ENCODE data around the gene TTLL9.
A peak's percentile ranks its signal among the peaks of the same experiment; 100 is the strongest.

The TTLL9 gene

GRCh38 chr20:31857861-31858759 is 12.3 kb upstream of the TTLL9 start:
- DNase-seq (ENCODE audit: low read depth in 2 of 2, low spot score in 1 of 2), result no peak

DNA sequence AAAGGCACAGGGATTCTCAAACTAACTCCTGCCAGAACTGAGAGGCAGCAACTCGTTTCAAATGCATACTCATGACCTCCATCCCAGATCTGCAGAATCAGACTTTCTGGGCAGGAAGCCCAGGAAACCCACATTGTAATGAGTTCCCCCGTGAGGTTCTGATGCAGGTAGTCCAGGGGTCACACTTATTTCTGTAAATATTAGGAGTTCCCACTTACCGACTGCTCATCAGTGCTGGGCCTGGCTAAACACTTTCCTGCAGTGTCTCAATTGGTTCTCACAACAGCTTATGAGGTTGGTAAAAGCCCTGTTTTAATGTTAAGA is 11.7 kb upstream of the TTLL9 start:
- no peak for DNase-seq (ENCODE audit: low read depth in 2 of 2, low spot score in 1 of 2)

- no peak for DNase-seq (ENCODE audit: low read depth in 2 of 2, low spot score in 1 of 2)
These were observed 11.0 kb upstream of the TTLL9 start for GRCh38 chr20:31859266-31859997.

DNA sequence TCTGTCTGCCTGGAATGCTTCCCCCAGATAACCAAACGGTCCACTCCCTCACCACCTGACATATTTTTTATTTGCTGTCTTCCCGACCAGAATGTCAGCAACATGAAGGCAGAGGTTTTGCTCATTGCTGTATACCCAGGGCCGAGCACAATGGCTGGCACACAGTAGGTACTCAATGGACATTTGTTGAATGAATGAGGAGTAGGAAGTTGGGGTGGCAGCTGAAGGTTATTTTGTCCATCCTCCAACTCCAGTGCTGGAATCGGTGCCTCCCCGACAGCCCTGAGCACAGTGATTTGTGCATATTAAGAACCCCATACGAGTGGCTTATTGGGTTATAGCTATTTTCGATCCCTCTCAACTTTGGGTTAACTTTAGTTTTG is 10.4 kb upstream of the TTLL9 start:
- no peak for DNase-seq (ENCODE audit: low read depth in 2 of 2, low spot score in 1 of 2)

GRCh38 chr20:31860390-31861134 is 9.9 kb upstream of the TTLL9 start:
- no peak for DNase-seq (ENCODE audit: low read depth in 2 of 2, low spot score in 1 of 2)

GRCh38 chr20:31861135-31861384 is 9.4 kb upstream of the TTLL9 start:
- DNase-seq (ENCODE audit: low read depth in 2 of 2, low spot score in 1 of 2), result no peak

GRCh38 chr20:31861385-31862156 is 8.9 kb upstream of the TTLL9 start:
- DNase-seq (ENCODE audit: low read depth in 2 of 2, low spot score in 1 of 2), result peak; percentile 24 to 37

DNA sequence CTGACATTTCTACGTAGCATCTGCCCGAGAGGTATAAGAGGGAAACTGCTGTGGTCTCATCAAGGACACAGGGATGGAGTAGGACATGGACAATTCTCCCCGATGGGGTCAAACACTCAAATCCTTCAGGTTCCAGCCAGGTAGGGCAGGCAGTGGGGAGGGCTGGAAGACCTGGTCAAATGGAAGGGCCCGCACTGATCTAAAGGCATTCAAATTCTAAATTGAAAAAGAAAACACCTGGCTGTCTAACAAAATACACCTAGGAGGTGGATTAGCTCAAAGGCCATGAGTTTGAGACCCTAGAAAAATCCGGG is 8.3 kb upstream of the TTLL9 start:
- DNase-seq (ENCODE audit: low read depth in 2 of 2, low spot score in 1 of 2), result no peak

DNA sequence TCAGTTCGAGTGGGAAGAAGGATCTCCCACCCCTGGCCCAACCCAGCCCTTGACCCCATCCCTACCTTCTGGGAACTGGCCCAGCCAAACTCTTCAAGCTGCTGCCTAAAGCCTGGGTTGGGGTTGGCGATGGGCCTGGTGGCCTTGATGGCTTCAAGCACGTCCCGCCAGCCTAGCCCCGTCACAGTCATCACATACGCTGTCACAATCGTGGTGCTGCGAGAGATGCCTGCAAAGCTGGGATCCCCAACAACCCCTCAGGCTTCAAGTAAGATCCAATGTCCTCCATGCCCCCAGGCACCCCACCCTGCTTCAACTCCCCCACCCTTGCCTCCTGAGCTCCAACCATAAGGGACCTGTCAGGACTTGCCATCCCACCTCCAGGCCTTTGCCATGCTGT is 7.9 kb upstream of the TTLL9 start:
- no peak for DNase-seq (ENCODE audit: low read depth in 2 of 2, low spot score in 1 of 2)

GRCh38 chr20:31863296-31864085 is 6.9 kb upstream of the TTLL9 start:
- no peak for DNase-seq (ENCODE audit: low read depth in 2 of 2, low spot score in 1 of 2)

GRCh38 chr20:31864521-31865400 is 5.7 kb upstream of the TTLL9 start:
- DNase-seq (ENCODE audit: low read depth in 2 of 2, low spot score in 1 of 2), result no peak

- DNase-seq (ENCODE audit: low read depth in 2 of 2, low spot score in 1 of 2), result no peak
These were observed 4.2 kb upstream of the TTLL9 start for GRCh38 chr20:31866221-31866620.

- no peak for DNase-seq (ENCODE audit: low read depth in 2 of 2, low spot score in 1 of 2)
These were observed 1.4 kb upstream of the TTLL9 start for GRCh38 chr20:31868853-31869672.

DNA sequence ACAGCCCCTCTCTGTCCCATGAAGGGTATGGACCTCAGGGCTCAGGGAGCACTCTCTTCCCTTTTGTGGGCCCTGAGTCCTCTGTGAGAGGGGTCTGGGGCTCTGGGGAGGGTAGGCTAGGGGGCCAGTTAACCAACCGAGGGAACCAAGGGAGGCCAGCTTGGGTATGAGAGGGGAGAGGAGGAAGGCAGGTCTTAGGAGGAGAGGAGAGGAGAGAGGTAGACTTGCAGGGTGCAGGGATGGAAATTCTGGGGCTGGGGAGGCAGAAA is 827 bp upstream of the TTLL9 start:
- DNase-seq (ENCODE audit: low read depth in 2 of 2, low spot score in 1 of 2), result no peak

DNA sequence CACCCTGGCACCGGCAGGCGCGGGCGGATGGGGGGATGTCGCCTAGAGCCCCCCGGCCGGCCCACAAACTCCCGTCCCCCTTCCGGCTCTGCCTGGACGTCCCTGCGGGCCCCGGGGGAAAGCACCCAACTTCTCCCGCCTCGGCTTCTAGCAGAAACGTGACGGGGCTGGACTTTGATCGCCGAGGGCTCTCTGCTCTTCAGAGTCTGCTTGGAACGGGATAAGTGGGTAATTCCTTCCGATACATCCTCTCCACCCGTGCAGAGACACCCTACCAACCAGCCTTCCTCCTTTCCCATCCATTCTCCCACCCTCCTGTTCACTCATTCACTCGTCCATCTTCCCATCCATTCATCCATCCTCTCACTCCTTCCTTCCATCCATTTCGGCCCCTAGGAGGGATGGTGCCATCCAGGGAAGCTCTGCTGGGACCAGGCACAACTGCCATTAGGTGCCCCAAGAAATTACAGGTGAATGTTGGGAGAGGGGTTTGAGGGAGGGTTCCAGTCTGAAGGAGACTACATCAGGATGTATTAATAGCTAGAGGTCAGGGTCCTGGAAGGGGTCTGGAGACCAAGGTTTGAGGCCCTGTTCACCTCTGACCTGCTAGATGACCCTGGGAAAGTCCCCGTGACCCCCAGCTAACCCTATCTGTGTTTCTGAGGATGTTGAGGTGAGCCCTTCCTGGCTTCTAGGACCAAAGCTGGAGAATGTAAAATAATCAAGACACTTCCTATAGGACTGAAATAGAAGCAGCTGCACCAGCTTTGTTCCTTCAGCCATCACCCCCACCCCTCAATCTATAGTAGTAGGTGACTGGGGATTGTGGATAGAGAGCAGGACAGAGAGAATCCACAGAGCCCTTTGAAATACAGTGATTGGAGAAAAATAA is 538 bp downstream of the TTLL9 start:
- DNase-seq (ENCODE audit: low read depth in 2 of 2, low spot score in 1 of 2), result no peak

DNA sequence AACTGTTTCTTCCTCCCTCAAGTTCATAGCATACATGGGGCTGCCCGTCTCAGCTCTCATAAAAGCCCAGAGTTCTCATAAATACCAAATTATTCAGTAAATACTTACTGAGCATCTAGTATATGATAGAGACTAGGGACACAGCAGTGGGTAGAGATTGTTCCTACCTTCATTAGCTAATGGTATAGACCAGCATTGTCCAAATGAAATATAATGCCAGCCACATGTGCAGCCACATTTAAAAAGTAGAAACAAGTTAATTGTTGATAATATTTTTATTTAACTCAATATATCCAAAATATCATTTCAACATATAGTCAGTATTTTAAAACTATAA is 1.2 kb downstream of the TTLL9 start:
- no peak for DNase-seq (ENCODE audit: low read depth in 2 of 2, low spot score in 1 of 2)

DNA sequence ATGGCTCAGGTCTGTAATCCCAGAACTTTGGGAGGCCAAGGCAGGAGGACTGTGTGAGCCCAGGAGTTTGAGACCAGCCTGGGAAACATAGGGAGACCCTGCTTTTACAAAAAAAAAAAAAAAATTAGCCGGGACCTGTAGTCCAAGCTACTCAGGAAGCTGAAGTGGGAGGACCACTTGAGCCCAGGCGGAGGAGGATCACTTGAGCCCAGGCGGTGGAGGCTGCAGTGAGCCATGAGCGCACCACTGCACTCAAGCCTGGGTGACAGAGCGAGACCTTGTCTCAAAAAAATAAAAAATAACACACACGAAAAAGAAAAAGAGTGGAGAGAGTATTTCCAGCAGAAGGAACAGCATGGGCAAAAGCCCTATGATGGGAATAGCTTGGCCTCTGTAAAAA is 2.0 kb downstream of the TTLL9 start:
- no peak for DNase-seq (ENCODE audit: low read depth in 2 of 2, low spot score in 1 of 2)

- DNase-seq (ENCODE audit: low read depth in 2 of 2, low spot score in 1 of 2), result no peak
These were observed 5.2 kb downstream of the TTLL9 start for GRCh38 chr20:31875671-31876070.

Measured in stimulated activated CD8-positive, alpha-beta memory T cell treated with anti-CD3 and anti-CD28 coated beads, Interleukin-4, amount 100 ng/mL, for 1 hour (primary cell).